ENCODE results near the gene FBXO3. TPM values are rescaled to one million over a fixed set of nuclear protein-coding genes. Genes with fewer than 3 reads are reported as not detected.

The FBXO3 gene
- total and polyA plus RNA-seq, 9 of the 15 experiments (the other 6 are each of a cell fraction or from before 2014, with no cell fraction given): 11.6 to 59.3 (median 29.2) TPM

Other genes starting within 250 kb of the FBXO3 start
- not detected in 2 replicates for gene C11orf91, start 73.7 kb downstream of the FBXO3 start, total RNA-seq (2014; rRNA removed)
- gene C11orf91, start 73.7 kb downstream of the FBXO3 start, total RNA-seq (2014; rRNA removed; fragmentation: Illumina TruSeq; extraction: Trizol): not detected in 2 replicates
- gene C11orf91, start 73.7 kb downstream of the FBXO3 start, total RNA-seq (2015; rRNA removed; fragmentation: Illumina TruSeq; extraction: Trizol): not detected in 2 replicates
- gene C11orf91, start 73.7 kb downstream of the FBXO3 start, total RNA-seq (2021): not detected in 2 replicates
- gene C11orf91, start 73.7 kb downstream of the FBXO3 start, polyA plus RNA-seq (2011; rRNA removed): not detected in 2 replicates
- not detected in 2 replicates for gene C11orf91, start 73.7 kb downstream of the FBXO3 start, polyA plus RNA-seq (2014; fragmentation: Illumina TruSeq; extraction: Trizol)
- gene C11orf91, start 73.7 kb downstream of the FBXO3 start, polyA plus RNA-seq (2014; fragmentation: Nextera tagmentation; extraction: Ambion mirVana): not detected
- gene C11orf91, start 73.7 kb downstream of the FBXO3 start, polyA plus RNA-seq (2014; rRNA removed): not detected in 2 replicates
- 38.1 and 59.9 TPM in 2 replicates for gene CD59, start 38.1 kb downstream of the FBXO3 start, total RNA-seq (2014; rRNA removed)
- gene CD59, start 38.1 kb downstream of the FBXO3 start, total RNA-seq (2014; rRNA removed; fragmentation: Illumina TruSeq; extraction: Trizol): 155 and 191 TPM in 2 replicates
- 95.2 and 104 TPM in 2 replicates for gene CD59, start 38.1 kb downstream of the FBXO3 start, total RNA-seq (2015; rRNA removed; fragmentation: Illumina TruSeq; extraction: Trizol)
- 171 and 173 TPM in 2 replicates for gene CD59, start 38.1 kb downstream of the FBXO3 start, total RNA-seq (2021)
- gene CD59, start 38.1 kb downstream of the FBXO3 start, polyA plus RNA-seq (2011; rRNA removed): 235 and 338 TPM in 2 replicates
- gene CD59, start 38.1 kb downstream of the FBXO3 start, polyA plus RNA-seq (2014; fragmentation: Illumina TruSeq; extraction: Trizol): 218 and 230 TPM in 2 replicates
- gene CD59, start 38.1 kb downstream of the FBXO3 start, polyA plus RNA-seq (2014; fragmentation: Nextera tagmentation; extraction: Ambion mirVana): 100 to 1,000 TPM; 283 to 287 TPM
- gene CD59, start 38.1 kb downstream of the FBXO3 start, polyA plus RNA-seq (2014; rRNA removed): 125 and 146 TPM in 2 replicates
- 93.1 and 104 TPM in 2 replicates for gene LMO2, start 117.6 kb upstream of the FBXO3 start, total RNA-seq (2014; rRNA removed)
- gene LMO2, start 117.6 kb upstream of the FBXO3 start, total RNA-seq (2014; rRNA removed; fragmentation: Illumina TruSeq; extraction: Trizol): 85.1 and 96.3 TPM in 2 replicates
- gene LMO2, start 117.6 kb upstream of the FBXO3 start, total RNA-seq (2015; rRNA removed; fragmentation: Illumina TruSeq; extraction: Trizol): 39.2 and 41.5 TPM in 2 replicates
- 87.3 and 96.2 TPM in 2 replicates for gene LMO2, start 117.6 kb upstream of the FBXO3 start, total RNA-seq (2021)
- 79.9 and 126 TPM in 2 replicates for gene LMO2, start 117.6 kb upstream of the FBXO3 start, polyA plus RNA-seq (2011; rRNA removed)
- gene LMO2, start 117.6 kb upstream of the FBXO3 start, polyA plus RNA-seq (2014; fragmentation: Illumina TruSeq; extraction: Trizol): 90.9 and 91.5 TPM in 2 replicates
- gene LMO2, start 117.6 kb upstream of the FBXO3 start, polyA plus RNA-seq (2014; fragmentation: Nextera tagmentation; extraction: Ambion mirVana): 10 to 100 TPM in 1 of 2 experiments, 1 to 10 TPM in 1; 6.9 to 19.6 TPM
- gene LMO2, start 117.6 kb upstream of the FBXO3 start, polyA plus RNA-seq (2014; rRNA removed): 98.0 and 118 TPM in 2 replicates